Activated T-cell treated with anti-CD3 and anti-CD28 coated beads, Interleukin-2, amount 50 U/mL, for 4 hours (primary cell): Measurements from ENCODE around the gene MAP3K13. TPM values are rescaled to one million over a fixed set of nuclear protein-coding genes. Genes with fewer than 3 reads are reported as not detected.
A peak's percentile ranks its signal among the peaks of the same experiment; 100 is the strongest.
"Not testable (repeated sequence)": the region's sequence is repeated elsewhere in the genome, so short reads cannot be mapped to it uniquely, and the experiment has no call there.

ENCODE experiments used
- ATAC-seq, 2 donors: fragments of 200-7000 bp; cut with Tn5 transposase; one replicate each; pipeline ENCODE4 v1.10.0; 2021
- DNase-seq: peaks from one replicate; pipeline ENCODE4 v3.0.0-alpha.2; 2020
- H3K27me3 Mint-ChIP-seq: one replicate; pipeline ENCODE4 v1.8.0; 2021; ENCODE audit warnings: low read depth, mixed read lengths
- H3K36me3 Mint-ChIP-seq: one replicate; pipeline ENCODE4 v1.8.0; 2022; ENCODE audit warnings: mixed read lengths; ENCODE audit not compliant: insufficient read depth
- H3K4me1 Mint-ChIP-seq: one replicate; pipeline ENCODE4 v1.8.0; 2021; ENCODE audit warnings: low read depth, mixed read lengths
- H3K4me3 Mint-ChIP-seq: one replicate; pipeline ENCODE4 v1.8.0; 2021; ENCODE audit warnings: mild to moderate bottlenecking, moderate library complexity, mixed read lengths
- H3K9me3 Mint-ChIP-seq: one replicate; pipeline ENCODE4 v1.8.0; 2021; ENCODE audit warnings: mixed read lengths
- total RNA-seq, 3 donors: library from RNA; stranded (reverse); gene quantifications; one replicate each; pipeline ENCODE4 v1.2.1, GENCODE V29; 2021

MAP3K13 gene
- total RNA-seq, 3 donors from 2014 or later, result 8.8 to 12.3 (median 9.0) TPM

GRCh38 chr3:185361920-185362319 is 1.0 kb upstream of the MAP3K13 start:
- Mint-ChIP-seq H3K27me3 (peaks cover 47% of the 10 kb centered on the region), H3K9me3 (no peaks in the 10 kb centered on the region), H3K36me3 (no peaks in the 10 kb centered on the region), H3K4me1 (peaks cover 11% of the 10 kb centered on the region), H3K4me3 (no peak overlapping the region)
- ATAC-seq (no peak), DNase-seq (no peak)

- no peak for DNase-seq
- Mint-ChIP-seq H3K27me3 (peaks cover 56% of the 10 kb centered on the region), H3K36me3 (no peaks in the 10 kb centered on the region), H3K4me1 (peaks cover 11% of the 10 kb centered on the region), H3K4me3 (peak overlapping the region; percentile 71), H3K9me3 (no peaks in the 10 kb centered on the region)
- peak; percentile 39 to 55 for ATAC-seq
Measured at GRCh38 chr3:185363662-185364203, 797 bp downstream of the MAP3K13 start.

- Mint-ChIP-seq H3K4me3 (no peak overlapping the region), H3K36me3 (no peaks in the 10 kb centered on the region), H3K4me1 (peaks cover 11% of the 10 kb centered on the region), H3K9me3 (no peaks in the 10 kb centered on the region), H3K27me3 (peaks cover 57% of the 10 kb centered on the region)
- no peak for DNase-seq
- ATAC-seq, result no peak
Measured at GRCh38 chr3:185365291-185366073, 2.5 kb downstream of the MAP3K13 start.

- no peaks in the 10 kb centered on the region for H3K36me3 Mint-ChIP-seq
- no peak overlapping the region for H3K4me3 Mint-ChIP-seq
- peaks cover 11% of the 10 kb centered on the region for H3K4me1 Mint-ChIP-seq
- H3K9me3 Mint-ChIP-seq, result no peaks in the 10 kb centered on the region
- no peak for ATAC-seq
- no peak for DNase-seq
- H3K27me3 Mint-ChIP-seq, result peaks cover 57% of the 10 kb centered on the region
Measured at GRCh38 chr3:185366074-185366335, 3.1 kb downstream of the MAP3K13 start.

GRCh38 chr3:185366913-185367312 is 4.0 kb downstream of the MAP3K13 start:
- no peak for ATAC-seq
- H3K4me3 Mint-ChIP-seq, result no peak overlapping the region
- H3K4me1 Mint-ChIP-seq, result peaks cover 11% of the 10 kb centered on the region
- no peaks in the 10 kb centered on the region for H3K9me3 Mint-ChIP-seq
- peaks cover 51% of the 10 kb centered on the region for H3K27me3 Mint-ChIP-seq
- H3K36me3 Mint-ChIP-seq, result no peaks in the 10 kb centered on the region
- no peak for DNase-seq

GRCh38 chr3:185370349-185370748 is 7.4 kb downstream of the MAP3K13 start:
- not testable (repeated sequence) for ATAC-seq, H3K36me3 Mint-ChIP-seq, H3K4me3 Mint-ChIP-seq, DNase-seq, H3K9me3 Mint-ChIP-seq, H3K4me1 Mint-ChIP-seq
- peaks cover 26% of the 10 kb centered on the region for H3K27me3 Mint-ChIP-seq

- Mint-ChIP-seq H3K36me3 (no peaks in the 10 kb centered on the region), H3K9me3 (no peaks in the 10 kb centered on the region), H3K27me3 (peaks cover 17% of the 10 kb centered on the region), H3K4me3 (no peak overlapping the region), H3K4me1 (no peaks in the 10 kb centered on the region)
- DNase-seq (no peak), ATAC-seq (no peak)
Measured at GRCh38 chr3:185371306-185372074, 8.6 kb downstream of the MAP3K13 start.

GRCh38 chr3:185381320-185382058 is 18.6 kb downstream of the MAP3K13 start:
- Mint-ChIP-seq H3K27me3 (peaks cover under 1% of the 10 kb centered on the region), H3K4me3 (no peak overlapping the region), H3K9me3 (no peaks in the 10 kb centered on the region), H3K4me1 (no peaks in the 10 kb centered on the region), H3K36me3 (no peaks in the 10 kb centered on the region)
- ATAC-seq (no peak), DNase-seq (no peak)

GRCh38 chr3:185382154-185382553 is 19.2 kb downstream of the MAP3K13 start:
- ATAC-seq (no peak), DNase-seq (no peak)
- Mint-ChIP-seq H3K36me3 (no peaks in the 10 kb centered on the region), H3K4me1 (no peaks in the 10 kb centered on the region), H3K4me3 (no peak overlapping the region), H3K9me3 (no peaks in the 10 kb centered on the region), H3K27me3 (peaks cover 2% of the 10 kb centered on the region)

GRCh38 chr3:185386515-185386914 is 23.6 kb downstream of the MAP3K13 start:
- not testable (repeated sequence) for H3K9me3 Mint-ChIP-seq, ATAC-seq, H3K27me3 Mint-ChIP-seq, H3K4me1 Mint-ChIP-seq, H3K36me3 Mint-ChIP-seq, DNase-seq, H3K4me3 Mint-ChIP-seq

- H3K4me1 Mint-ChIP-seq, result no peaks in the 10 kb centered on the region
- peaks cover 6% of the 10 kb centered on the region for H3K27me3 Mint-ChIP-seq
- H3K9me3 Mint-ChIP-seq, result no peaks in the 10 kb centered on the region
- no peak overlapping the region for H3K4me3 Mint-ChIP-seq
- DNase-seq (no peak), ATAC-seq (no peak)
- H3K36me3 Mint-ChIP-seq, result no peaks in the 10 kb centered on the region
Measured at GRCh38 chr3:185387646-185388045, 24.7 kb downstream of the MAP3K13 start.

- no peak overlapping the region for H3K4me3 Mint-ChIP-seq
- DNase-seq (no peak), ATAC-seq (no peak)
- no peaks in the 10 kb centered on the region for H3K9me3 Mint-ChIP-seq
- no peaks in the 10 kb centered on the region for H3K36me3 Mint-ChIP-seq
- H3K27me3 Mint-ChIP-seq, result no peaks in the 10 kb centered on the region
- no peaks in the 10 kb centered on the region for H3K4me1 Mint-ChIP-seq
Measured at GRCh38 chr3:185393055-185393454, 30.1 kb downstream of the MAP3K13 start.

- H3K27me3 Mint-ChIP-seq, result peaks cover 4% of the 10 kb centered on the region
- DNase-seq (no peak), ATAC-seq (no peak)
- no peaks in the 10 kb centered on the region for H3K36me3 Mint-ChIP-seq
- H3K9me3 Mint-ChIP-seq, result no peaks in the 10 kb centered on the region
- H3K4me1 Mint-ChIP-seq, result no peaks in the 10 kb centered on the region
- no peak overlapping the region for H3K4me3 Mint-ChIP-seq
Measured at GRCh38 chr3:185397676-185398075, 34.7 kb downstream of the MAP3K13 start.
